ENCODE data around the gene DLGAP1.

DLGAP1 gene

GRCh38 chr18:3863006-3863405 lies 592.1 kb downstream of the DLGAP1 start:
- no peak for TF ChIP-seq CTCF (IDR thresholded peaks at IDR 0.05; ENCODE audit: insufficient read depth, low read length, poor library complexity, severe bottlenecking)

GRCh38 chr18:3861495-3861894 lies 593.6 kb downstream of the DLGAP1 start:
- H3K4me3 ChIP-seq (replicated peaks; ENCODE audit: low read depth, low read length): no peak overlapping the region
- TF ChIP-seq CTCF (IDR thresholded peaks at IDR 0.05; ENCODE audit: insufficient read depth, low read length, poor library complexity, severe bottlenecking): no peak
- H3K27me3 ChIP-seq (replicated peaks; ENCODE audit: control insufficient read depth, insufficient read depth, low read length): no peaks in the 10 kb centered on the region

More at GRCh38 chr18:3863006-3863405, 592.1 kb downstream of the DLGAP1 start:
- no peaks in the 10 kb centered on the region for H3K36me3 ChIP-seq (ENCODE audit: control insufficient read depth, insufficient read depth, low read length)
- H3K4me3 ChIP-seq (replicated peaks; ENCODE audit: low read depth, low read length): no peak overlapping the region
- H3K27me3 ChIP-seq (replicated peaks; ENCODE audit: control insufficient read depth, insufficient read depth, low read length): no peaks in the 10 kb centered on the region
- no peak for DNase-seq (ENCODE audit: extremely low read depth, insufficient read length)

GRCh38 chr18:3857544-3857943 lies 597.6 kb downstream of the DLGAP1 start:
- TF ChIP-seq CTCF (IDR thresholded peaks at IDR 0.05; ENCODE audit: insufficient read depth, low read length, poor library complexity, severe bottlenecking): no peak
- no peak overlapping the region for H3K4me3 ChIP-seq (replicated peaks; ENCODE audit: low read depth, low read length)
- no peaks in the 10 kb centered on the region for H3K27me3 ChIP-seq (replicated peaks; ENCODE audit: control insufficient read depth, insufficient read depth, low read length)
- DNase-seq (ENCODE audit: extremely low read depth, insufficient read length): no peak
- no peaks in the 10 kb centered on the region for H3K36me3 ChIP-seq (ENCODE audit: control insufficient read depth, insufficient read depth, low read length)

More at GRCh38 chr18:3861495-3861894, 593.6 kb downstream of the DLGAP1 start:
- DNase-seq (ENCODE audit: extremely low read depth, insufficient read length): no peak
- no peaks in the 10 kb centered on the region for H3K36me3 ChIP-seq (ENCODE audit: control insufficient read depth, insufficient read depth, low read length)

GRCh38 chr18:3855966-3856365 lies 599.1 kb downstream of the DLGAP1 start:
- no peaks in the 10 kb centered on the region for H3K36me3 ChIP-seq (ENCODE audit: control insufficient read depth, insufficient read depth, low read length)
- H3K27me3 ChIP-seq (replicated peaks; ENCODE audit: control insufficient read depth, insufficient read depth, low read length): no peaks in the 10 kb centered on the region
- no peak for TF ChIP-seq CTCF (IDR thresholded peaks at IDR 0.05; ENCODE audit: insufficient read depth, low read length, poor library complexity, severe bottlenecking)
- H3K4me3 ChIP-seq (replicated peaks; ENCODE audit: low read depth, low read length): no peak overlapping the region
- no peak for DNase-seq (ENCODE audit: extremely low read depth, insufficient read length)

GRCh38 chr18:3852321-3852720 lies 602.8 kb downstream of the DLGAP1 start:
- DNase-seq (ENCODE audit: extremely low read depth, insufficient read length): no peak
- H3K36me3 ChIP-seq (ENCODE audit: control insufficient read depth, insufficient read depth, low read length): no peaks in the 10 kb centered on the region
- H3K4me3 ChIP-seq (replicated peaks; ENCODE audit: low read depth, low read length): no peak overlapping the region
- TF ChIP-seq CTCF (IDR thresholded peaks at IDR 0.05; ENCODE audit: insufficient read depth, low read length, poor library complexity, severe bottlenecking): no peak
- H3K27me3 ChIP-seq (replicated peaks; ENCODE audit: control insufficient read depth, insufficient read depth, low read length): no peaks in the 10 kb centered on the region

GRCh38 chr18:3851159-3851558 lies 603.9 kb downstream of the DLGAP1 start:
- Histone ChIP-seq H3K27me3 (replicated peaks; ENCODE audit: control insufficient read depth, insufficient read depth, low read length) (no peaks in the 10 kb centered on the region), H3K36me3 (ENCODE audit: control insufficient read depth, insufficient read depth, low read length) (no peaks in the 10 kb centered on the region), H3K4me3 (replicated peaks; ENCODE audit: low read depth, low read length) (no peak overlapping the region)
- no peak for DNase-seq (ENCODE audit: extremely low read depth, insufficient read length)
- no peak for TF ChIP-seq CTCF (IDR thresholded peaks at IDR 0.05; ENCODE audit: insufficient read depth, low read length, poor library complexity, severe bottlenecking)

All from GM06990 (cell line).